8988T (cell line): ENCODE measurements around the gene CDR2L.
A peak's percentile ranks its signal among the peaks of the same experiment; 100 is the strongest.

Experiments
- DNase-seq: peaks from one replicate; pipeline ENCODE4 v3.0.0; 2011

Gene CDR2L

GRCh38 chr17:74987418-74987908 is at the start of gene CDR2L:
Gene CDR2L (plus strand): TSS chr17:74987632. CDS start chr17:74988044, 412 bp downstream.
- DNase-seq, result peak; percentile 78

- no peak for DNase-seq
Observed at GRCh38 chr17:74938194-74938950, 49.1 kb upstream of the CDR2L start.

- DNase-seq, result no peak
Observed at GRCh38 chr17:74939534-74939933, 47.9 kb upstream of the CDR2L start.

GRCh38 chr17:74941128-74941725 is 46.2 kb upstream of the CDR2L start:
- DNase-seq, result no peak

GRCh38 chr17:74943808-74944522 is 43.5 kb upstream of the CDR2L start:
- DNase-seq, result no peak

GRCh38 chr17:74945543-74945942 is 41.9 kb upstream of the CDR2L start:
- DNase-seq, result no peak

GRCh38 chr17:74946641-74947040 is 40.8 kb upstream of the CDR2L start:
- DNase-seq, result no peak

- no peak for DNase-seq
Observed at GRCh38 chr17:74947041-74947754, 40.2 kb upstream of the CDR2L start.

GRCh38 chr17:74949455-74950115 is 37.8 kb upstream of the CDR2L start:
- no peak for DNase-seq

GRCh38 chr17:74950207-74950606 is 37.2 kb upstream of the CDR2L start:
- DNase-seq, result no peak

- DNase-seq, result no peak
Observed at GRCh38 chr17:74951065-74951464, 36.4 kb upstream of the CDR2L start.

GRCh38 chr17:74951680-74952421 is 35.6 kb upstream of the CDR2L start:
- DNase-seq, result no peak

GRCh38 chr17:74952431-74953133 is 34.9 kb upstream of the CDR2L start:
- no peak for DNase-seq

GRCh38 chr17:74953134-74953687 is 34.2 kb upstream of the CDR2L start:
- DNase-seq, result no peak

- DNase-seq, result no peak
Observed at GRCh38 chr17:74954115-74954514, 33.3 kb upstream of the CDR2L start.

- DNase-seq, result no peak
Observed at GRCh38 chr17:74954665-74955421, 32.6 kb upstream of the CDR2L start.

GRCh38 chr17:74956093-74956492 is 31.3 kb upstream of the CDR2L start:
- no peak for DNase-seq

GRCh38 chr17:74957935-74958740 is 29.3 kb upstream of the CDR2L start:
- DNase-seq, result peak; percentile 84
